Stomach (tissue), 4 donors: Measurements from ENCODE around the gene ASPHD1.

Experiments used
- EP300 ChIP-seq: sonication (generic); formaldehyde crosslinking; IDR thresholded peaks from one replicate; pipeline ENCODE4 v1.6.1; 2017; ENCODE audit warnings: antibody characterized with exemption
- POLR2A ChIP-seq, 4 donors: fragments of 450-650 bp; IDR thresholded peaks; one replicate each; pipeline ENCODE4 v1.6.1; 2016; ENCODE audit warnings: antibody characterized with exemption in 4 of 4, control low read depth in 2 of 4, mild to moderate bottlenecking in 1 of 4, moderate library complexity in 1 of 4
- POLR2AphosphoS5 ChIP-seq, 3 donors: sonication (generic); formaldehyde crosslinking; IDR thresholded peaks; one replicate each; pipeline ENCODE4 v1.6.1; 2016; ENCODE audit warnings: antibody characterized with exemption in 3 of 3
- TF ChIP-seq, protein P1 (sequence below), 7 experiments: fragments of 450-650 bp in 4 of 7; fragments of 200-600 bp in 3 of 7; sonication (generic) in 3 of 7; IDR thresholded peaks; one replicate each; pipeline ENCODE4 v1.5.1; 2016 to 2019; ENCODE audit warnings: antibody characterized with exemption in 7 of 7, control low read depth in 2 of 7, mild to moderate bottlenecking in 1 of 7

DNA sequence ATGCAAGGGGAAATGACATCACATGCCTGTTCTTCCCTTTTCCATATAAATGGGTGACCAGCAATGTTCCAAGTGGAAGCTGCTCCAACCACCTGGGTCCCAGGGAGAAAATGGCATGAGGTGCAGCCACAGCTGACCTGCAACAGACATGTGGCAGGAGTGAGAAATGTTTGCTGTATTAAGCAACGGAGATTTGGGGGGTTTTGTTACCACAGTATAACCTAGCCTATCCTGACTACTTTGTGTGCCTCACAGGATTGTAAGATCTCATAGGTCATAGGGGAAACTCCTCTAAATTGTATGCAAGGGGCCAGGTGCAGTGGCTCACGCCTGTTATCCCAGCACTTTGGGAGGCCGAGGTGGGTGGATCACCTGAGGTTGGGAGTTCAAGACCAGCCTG lies 49.3 kb upstream of the ASPHD1 start:
- TF ChIP-seq EP300 (no peak), POLR2AphosphoS5 (IDR thresholded peaks at IDR 0.05) (no peak), POLR2A (IDR thresholded peaks at IDR 0.05) (no peak)
- TF ChIP-seq, protein P1, sequence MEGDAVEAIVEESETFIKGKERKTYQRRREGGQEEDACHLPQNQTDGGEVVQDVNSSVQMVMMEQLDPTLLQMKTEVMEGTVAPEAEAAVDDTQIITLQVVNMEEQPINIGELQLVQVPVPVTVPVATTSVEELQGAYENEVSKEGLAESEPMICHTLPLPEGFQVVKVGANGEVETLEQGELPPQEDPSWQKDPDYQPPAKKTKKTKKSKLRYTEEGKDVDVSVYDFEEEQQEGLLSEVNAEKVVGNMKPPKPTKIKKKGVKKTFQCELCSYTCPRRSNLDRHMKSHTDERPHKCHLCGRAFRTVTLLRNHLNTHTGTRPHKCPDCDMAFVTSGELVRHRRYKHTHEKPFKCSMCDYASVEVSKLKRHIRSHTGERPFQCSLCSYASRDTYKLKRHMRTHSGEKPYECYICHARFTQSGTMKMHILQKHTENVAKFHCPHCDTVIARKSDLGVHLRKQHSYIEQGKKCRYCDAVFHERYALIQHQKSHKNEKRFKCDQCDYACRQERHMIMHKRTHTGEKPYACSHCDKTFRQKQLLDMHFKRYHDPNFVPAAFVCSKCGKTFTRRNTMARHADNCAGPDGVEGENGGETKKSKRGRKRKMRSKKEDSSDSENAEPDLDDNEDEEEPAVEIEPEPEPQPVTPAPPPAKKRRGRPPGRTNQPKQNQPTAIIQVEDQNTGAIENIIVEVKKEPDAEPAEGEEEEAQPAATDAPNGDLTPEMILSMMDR (IDR thresholded peaks at IDR 0.05): no peak
